ENCODE results near the gene NKAPL.
"Not testable (repeated sequence)": the region's sequence is repeated elsewhere in the genome, so short reads cannot be mapped to it uniquely, and the experiment has no call there.

The NKAPL gene

DNA sequence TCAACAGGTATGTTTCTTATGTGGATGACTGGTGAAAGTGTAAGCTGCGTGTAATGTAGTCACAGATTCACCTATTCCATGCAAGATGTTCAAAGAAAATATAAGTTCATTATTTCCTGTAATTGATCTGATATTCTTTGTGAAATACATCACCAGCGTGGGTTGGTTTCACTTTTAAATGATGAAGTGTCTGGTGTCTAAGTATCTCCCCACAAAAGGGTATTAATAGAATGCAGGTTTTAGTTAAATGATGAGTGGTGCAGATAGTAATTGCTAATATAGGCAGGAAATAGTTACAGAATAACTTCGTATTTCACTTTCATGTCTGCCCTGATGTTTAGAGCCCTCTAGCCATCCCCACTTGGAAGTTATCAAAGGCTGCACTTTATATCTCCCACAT lies 44.5 kb downstream of the NKAPL start:
- DNase-seq, result no peak

DNA sequence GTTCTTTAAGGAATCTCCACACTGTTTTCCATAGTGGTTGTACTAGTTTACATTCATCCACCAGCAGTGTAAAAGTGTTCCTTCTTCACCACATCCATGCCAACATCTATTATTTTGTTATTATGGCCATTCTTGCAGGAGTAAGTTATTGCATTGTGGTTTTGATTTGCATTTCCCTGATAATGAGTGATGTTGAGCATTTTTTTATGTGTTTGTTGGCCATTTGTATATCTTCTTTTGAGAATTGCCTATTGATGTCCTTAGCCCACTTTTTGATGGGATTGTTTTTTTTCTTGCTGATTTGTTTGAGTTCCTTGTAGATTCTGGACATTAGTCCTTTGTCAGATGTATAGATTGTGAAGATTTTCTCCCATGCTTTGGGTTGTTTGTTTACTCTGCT lies 47.3 kb downstream of the NKAPL start:
- DNase-seq, result not testable (repeated sequence)
